Gastroesophageal sphincter (tissue), 4 donors: ENCODE data around the gene ARID5B. TPM values are rescaled to one million over a fixed set of nuclear protein-coding genes. Genes with fewer than 3 reads are reported as not detected.

Experiments used
- ATAC-seq: fragments of 150-250 bp; one replicate; pipeline ENCODE4 v1.9.1; 2016; ENCODE audit warnings: mild to moderate bottlenecking, moderate library complexity
- H3K27ac ChIP-seq, 4 donors: fragments of 200-600 bp; sonication (generic) in 3 of 4; 1 replicate in 3 of 4; 2 replicates in 1 of 4; pipeline ENCODE4 v1.5.1; 2016 to 2019
- H3K27me3 ChIP-seq: fragments of 200-600 bp; sonication (generic); one replicate; pipeline ENCODE4 v1.5.1; 2019
- H3K36me3 ChIP-seq, 2 donors: fragments of 200-600 bp; sonication (generic); one replicate each; pipeline ENCODE4 v1.5.1; 2019; ENCODE audit warnings: control low read depth in 1 of 2
- H3K4me1 ChIP-seq, 3 donors: fragments of 200-600 bp; sonication (generic); 1 replicate in 2 of 3; 2 replicates in 1 of 3; pipeline ENCODE4 v1.5.1; 2016 to 2019; ENCODE audit warnings: control low read depth in 2 of 3
- H3K4me3 ChIP-seq, 2 donors: fragments of 200-600 bp; sonication (generic); one replicate each; pipeline ENCODE4 v1.5.1; 2019; ENCODE audit warnings: mild to moderate bottlenecking in 1 of 2, moderate library complexity in 1 of 2
- H3K9me3 ChIP-seq, 3 donors: fragments of 200-600 bp; sonication (generic); one replicate each; pipeline ENCODE4 v1.5.1; 2017 to 2019; ENCODE audit warnings: control low read depth in 2 of 3
- EP300 ChIP-seq: sonication (generic); formaldehyde crosslinking; IDR thresholded peaks from one replicate; pipeline ENCODE4 v1.6.1; 2017; ENCODE audit warnings: antibody characterized with exemption, mild to moderate bottlenecking
- POLR2A ChIP-seq, 2 donors: fragments of 450-650 bp; IDR thresholded peaks; one replicate each; pipeline ENCODE4 v1.6.1; 2017; ENCODE audit warnings: antibody characterized with exemption in 2 of 2, mild to moderate bottlenecking in 2 of 2, moderate library complexity in 1 of 2
- POLR2AphosphoS5 ChIP-seq: sonication (generic); formaldehyde crosslinking; IDR thresholded peaks from one replicate; pipeline ENCODE4 v1.6.1; 2017; ENCODE audit warnings: antibody characterized with exemption
- WGBS, 2 donors: methylation state at CpG; one replicate each; pipeline ENCODE4 v1.1.5; 2018; ENCODE audit warnings: low coverage in 1 of 2; 5-methylcytosine and 5-hydroxymethylcytosine counted together
- total RNA-seq, 4 donors: library from RNA; depleted of rRNA; stranded (reverse); fragments of >200 nt; gene quantifications; one replicate each; pipeline ENCODE4 v1.1.0, GENCODE V29; 2016
- TF ChIP-seq, protein P1 (sequence below), 4 experiments: fragments of 200-600 bp in 2 of 4; fragments of 450-650 bp in 2 of 4; sonication (generic) in 1 of 4; IDR thresholded peaks; one replicate each; pipeline ENCODE4 v1.5.1; 2017 to 2019; ENCODE audit warnings: antibody characterized with exemption in 4 of 4, mild to moderate bottlenecking in 2 of 4, moderate library complexity in 2 of 4

The ARID5B gene
- total RNA-seq, 4 donors from 2014 or later, result 34.7 to 81.4 (median 62.5) TPM

DNA sequence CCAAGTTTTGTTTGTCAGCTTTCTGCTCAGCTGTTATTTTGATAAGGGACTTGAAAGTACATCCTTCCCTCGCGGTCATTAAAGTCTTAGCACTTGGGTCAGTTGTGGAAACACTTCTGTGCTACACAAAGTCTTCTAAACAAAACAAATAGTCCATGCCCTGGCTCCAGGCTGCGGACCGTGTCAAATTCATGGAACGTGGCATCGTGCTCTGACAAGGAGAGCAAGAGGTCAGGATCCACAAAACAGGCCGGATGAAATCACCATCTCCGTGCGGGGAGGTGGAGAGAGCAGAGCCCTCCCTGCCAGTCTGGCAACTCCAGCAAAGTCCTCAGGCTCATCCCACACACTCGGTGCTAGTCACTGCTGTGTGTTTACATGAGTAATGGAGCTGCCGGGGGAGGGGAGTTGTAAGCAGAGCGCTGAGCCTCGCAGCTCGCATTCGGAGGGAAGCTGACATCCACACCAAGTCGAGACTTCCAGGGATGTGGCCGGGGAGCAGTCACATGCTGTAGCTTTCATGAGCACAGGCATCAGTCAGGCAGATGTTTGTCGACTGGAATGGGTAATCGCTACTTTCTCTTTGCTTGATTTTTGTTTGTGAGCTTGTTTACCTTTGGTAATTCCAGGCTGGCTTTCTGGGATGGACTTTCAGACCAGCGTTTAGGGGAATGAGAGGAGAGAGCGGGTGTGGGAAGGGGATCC, 147.6 kb downstream of the ARID5B start:
- Histone ChIP-seq H3K4me1 (peaks cover 22 to 83% (median 41%) of the 10 kb centered on the region in 3 donors), H3K36me3 (peaks cover 0 to 20% of the 10 kb centered on the region in 2 donors), H3K4me3 (peak overlapping the region; percentile 54 to 97), H3K27me3 (no peaks in the 10 kb centered on the region), H3K9me3 (no peaks in the 10 kb centered on the region), H3K27ac (peak overlapping the region; percentile 86 to 100 (median 90))
- ATAC-seq, result peak; percentile 92
- no peak for TF ChIP-seq EP300
- TF ChIP-seq, protein P1, sequence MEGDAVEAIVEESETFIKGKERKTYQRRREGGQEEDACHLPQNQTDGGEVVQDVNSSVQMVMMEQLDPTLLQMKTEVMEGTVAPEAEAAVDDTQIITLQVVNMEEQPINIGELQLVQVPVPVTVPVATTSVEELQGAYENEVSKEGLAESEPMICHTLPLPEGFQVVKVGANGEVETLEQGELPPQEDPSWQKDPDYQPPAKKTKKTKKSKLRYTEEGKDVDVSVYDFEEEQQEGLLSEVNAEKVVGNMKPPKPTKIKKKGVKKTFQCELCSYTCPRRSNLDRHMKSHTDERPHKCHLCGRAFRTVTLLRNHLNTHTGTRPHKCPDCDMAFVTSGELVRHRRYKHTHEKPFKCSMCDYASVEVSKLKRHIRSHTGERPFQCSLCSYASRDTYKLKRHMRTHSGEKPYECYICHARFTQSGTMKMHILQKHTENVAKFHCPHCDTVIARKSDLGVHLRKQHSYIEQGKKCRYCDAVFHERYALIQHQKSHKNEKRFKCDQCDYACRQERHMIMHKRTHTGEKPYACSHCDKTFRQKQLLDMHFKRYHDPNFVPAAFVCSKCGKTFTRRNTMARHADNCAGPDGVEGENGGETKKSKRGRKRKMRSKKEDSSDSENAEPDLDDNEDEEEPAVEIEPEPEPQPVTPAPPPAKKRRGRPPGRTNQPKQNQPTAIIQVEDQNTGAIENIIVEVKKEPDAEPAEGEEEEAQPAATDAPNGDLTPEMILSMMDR (IDR thresholded peaks at IDR 0.05), result no peak
- peak; percentile 99 for TF ChIP-seq POLR2AphosphoS5
- TF ChIP-seq POLR2A (IDR thresholded peaks at IDR 0.05), result peak; percentile 87 to 94
- 0 to 11% methylated on average over 8 to 17 of the region's 21 CpGs for whole genome bisulfite sequencing, 2 donors

DNA sequence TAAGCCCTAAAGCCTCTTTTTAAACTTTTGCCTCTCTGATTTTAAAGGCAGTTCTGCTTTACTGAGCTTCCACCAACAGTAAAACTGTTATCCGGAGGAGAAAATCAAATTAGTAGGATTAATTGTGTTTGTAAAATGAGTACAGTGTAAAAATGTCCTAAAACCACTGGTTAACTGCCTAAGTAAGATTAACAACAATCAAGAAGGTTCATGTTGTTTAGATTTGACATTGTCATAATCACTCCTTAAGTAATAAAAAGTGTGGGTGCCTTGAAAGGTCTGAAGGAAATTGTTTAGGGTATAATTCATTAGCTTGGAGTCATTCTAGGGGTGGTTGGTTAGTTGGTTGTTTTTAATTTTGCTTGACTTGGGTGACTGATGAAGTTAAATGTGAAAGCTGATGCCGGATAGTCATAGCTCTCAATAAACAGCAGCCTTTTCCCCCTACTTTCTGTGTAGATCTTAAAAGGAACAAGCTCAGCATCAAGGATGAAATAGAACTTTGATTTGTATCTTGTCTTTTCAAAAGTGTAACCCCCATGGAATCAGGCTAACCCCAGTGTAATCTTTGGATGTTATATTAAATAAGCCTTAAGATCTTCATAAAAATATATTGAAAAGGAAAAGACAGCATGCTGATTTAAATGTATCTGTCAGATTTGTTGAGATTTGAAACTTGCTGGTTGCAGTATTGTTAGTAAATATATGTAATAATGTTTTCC, 148.3 kb downstream of the ARID5B start:
- Histone ChIP-seq H3K9me3 (no peaks in the 10 kb centered on the region), H3K4me1 (peaks cover 23 to 85% (median 46%) of the 10 kb centered on the region in 3 donors), H3K36me3 (peaks cover 0 to 20% of the 10 kb centered on the region in 2 donors), H3K27me3 (no peaks in the 10 kb centered on the region), H3K27ac (peak overlapping the region; percentile 86 to 100 (median 90)), H3K4me3 (peak overlapping the region; percentile 54 to 97)
- no peak for ATAC-seq
- TF ChIP-seq POLR2A (IDR thresholded peaks at IDR 0.05), result no peak
- whole genome bisulfite sequencing, 2 donors, result 8 to 18% methylated on average over 2 of the region's 2 CpGs

DNA sequence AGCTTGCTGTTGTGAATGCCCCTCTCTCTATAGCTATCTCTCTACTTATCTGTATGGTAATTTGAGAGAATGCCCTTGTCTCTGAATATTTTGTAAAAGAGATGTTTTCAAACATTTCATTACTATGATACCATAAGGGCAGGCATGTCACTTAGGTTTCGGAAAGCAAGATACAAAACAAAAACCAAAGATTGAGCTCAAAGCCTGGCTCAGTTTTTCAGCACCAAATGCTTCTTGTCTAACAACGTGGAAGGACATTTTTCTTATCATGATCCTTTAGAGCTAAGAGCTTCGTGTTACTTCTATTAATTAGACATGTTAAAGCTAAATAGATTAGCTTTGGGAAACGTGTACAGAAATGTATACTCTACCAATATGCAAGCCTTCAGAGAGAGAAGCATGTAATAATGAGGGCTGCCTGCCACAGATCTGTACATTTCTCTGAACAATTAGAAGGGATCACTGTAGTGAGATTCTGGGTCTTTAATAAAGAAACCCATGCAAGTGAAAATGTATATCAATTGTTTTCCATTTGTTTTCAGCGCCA, 148.9 kb downstream of the ARID5B start:
- TF ChIP-seq EP300 (no peak), POLR2A (IDR thresholded peaks at IDR 0.05) (no peak), POLR2AphosphoS5 (no peak)
- TF ChIP-seq, protein P1 (IDR thresholded peaks at IDR 0.05), result no peak
- H3K4me3 ChIP-seq, result peak overlapping the region; percentile 54 to 97
- no peak for ATAC-seq
- peaks cover 0 to 20% of the 10 kb centered on the region in 2 donors for H3K36me3 ChIP-seq
- no peaks in the 10 kb centered on the region for H3K27me3 ChIP-seq
- H3K27ac ChIP-seq, result peak overlapping the region; percentile 86 to 100 (median 90)
- peaks cover 23 to 85% (median 46%) of the 10 kb centered on the region in 3 donors for H3K4me1 ChIP-seq
- no peaks in the 10 kb centered on the region for H3K9me3 ChIP-seq
- WGBS, 2 donors, result 11 to 19% methylated on average over 5 of the region's 5 CpGs

DNA sequence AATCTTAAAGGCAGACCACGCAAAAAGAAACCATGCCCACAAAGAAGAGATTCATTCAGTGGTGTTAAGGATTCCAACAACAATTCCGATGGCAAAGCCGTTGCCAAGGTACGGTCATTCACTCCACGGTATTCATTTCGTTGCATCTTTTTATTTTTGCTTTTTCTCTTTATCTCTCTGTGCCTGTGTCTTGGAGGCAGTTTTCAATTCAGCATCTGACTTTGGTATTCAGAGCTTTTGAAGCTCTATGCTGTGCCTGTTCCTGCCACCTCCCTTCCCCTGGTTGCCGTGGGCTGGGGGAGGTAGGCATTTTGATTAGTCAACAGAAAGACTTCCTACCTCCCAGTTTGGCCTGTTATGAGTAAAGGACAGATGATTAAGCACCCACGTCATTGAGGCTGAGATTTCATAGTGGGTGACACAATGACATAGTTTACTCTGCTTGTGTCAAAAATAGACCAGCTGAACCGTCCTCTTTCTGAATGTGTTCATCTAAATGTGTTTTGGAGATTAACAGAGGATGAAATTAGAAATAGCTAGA, 149.5 kb downstream of the ARID5B start:
- WGBS, 2 donors, result 9 to 17% methylated on average over 9 of the region's 9 CpGs
- H3K27ac ChIP-seq, result peak overlapping the region; percentile 86 to 100 (median 90)
- TF ChIP-seq POLR2A (IDR thresholded peaks at IDR 0.05) (peak; percentile 27 to 31), POLR2AphosphoS5 (peak; percentile 84)
- TF ChIP-seq, protein P1 (IDR thresholded peaks at IDR 0.05), result no peak
- H3K9me3 ChIP-seq, result no peaks in the 10 kb centered on the region
- H3K4me1 ChIP-seq, result peaks cover 23 to 84% (median 40%) of the 10 kb centered on the region in 3 donors
- H3K27me3 ChIP-seq, result no peaks in the 10 kb centered on the region
- peak; percentile 68 for ATAC-seq
- H3K36me3 ChIP-seq, result peaks cover 0 to 20% of the 10 kb centered on the region in 2 donors
- H3K4me3 ChIP-seq, result peak overlapping the region; percentile 54 to 97

DNA sequence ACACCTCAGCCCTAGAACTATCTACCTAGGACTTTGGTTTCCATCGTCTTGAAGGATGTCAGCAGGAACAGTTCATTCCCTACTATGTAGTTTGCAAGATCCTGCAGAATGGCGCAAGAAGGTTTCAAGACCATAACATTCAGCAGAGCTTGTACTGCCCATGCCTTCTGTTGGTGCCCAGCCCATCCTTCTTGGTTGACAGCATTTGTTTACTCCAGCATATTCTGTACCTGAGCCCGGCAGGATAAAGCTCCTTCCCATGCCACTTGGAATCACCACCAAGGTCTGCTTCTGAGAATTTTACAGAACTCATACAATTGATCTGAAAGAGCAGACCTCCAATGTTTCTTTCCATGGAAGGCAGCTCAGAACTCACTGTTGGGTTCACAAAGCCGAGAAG, 150.8 kb downstream of the ARID5B start:
- H3K4me3 ChIP-seq, result peak overlapping the region in 1 of 2 donors; percentile 54
- peaks cover 17 to 83% (median 35%) of the 10 kb centered on the region in 3 donors for H3K4me1 ChIP-seq

More for the DNA sequence above, 150.8 kb downstream of the ARID5B start:
- WGBS, 2 donors, result 97 to 100% methylated on average over 4 of the region's 4 CpGs
- H3K36me3 ChIP-seq, result peaks cover 0 to 20% of the 10 kb centered on the region in 2 donors
- ATAC-seq, result no peak
- H3K9me3 ChIP-seq, result no peaks in the 10 kb centered on the region
- peak overlapping the region; percentile 43 to 92 (median 81) for H3K27ac ChIP-seq
- TF ChIP-seq POLR2AphosphoS5, result no peak
- TF ChIP-seq EP300, result no peak
- TF ChIP-seq POLR2A (IDR thresholded peaks at IDR 0.05), result no peak
- TF ChIP-seq, protein P1 (IDR thresholded peaks at IDR 0.05), result no peak
- H3K27me3 ChIP-seq, result no peaks in the 10 kb centered on the region
